Measurements from ENCODE around the gene CRKL.

CRKL gene

GRCh38 chr22:20980523-20980922 is 63.3 kb downstream of the CRKL start:
- H4K8ac ChIP-seq (ENCODE audit: low read depth, low read length) = no peak overlapping the region
- H3K4ac ChIP-seq (ENCODE audit: low read depth, low read length) = no peak overlapping the region
- H2AK5ac ChIP-seq (ENCODE audit: low read length) = no peak overlapping the region
- WGBS (ENCODE audit: extremely low coverage, insufficient coverage, low lambda C conversion rate) = no CpG with 5 or more reads among the region's 4 CpGs
- no peak overlapping the region for H3K4me3 ChIP-seq (ENCODE audit: low read length)
- H2BK120ac ChIP-seq (ENCODE audit: low read depth, low read length) = no peak overlapping the region
- no peak overlapping the region for H2BK15ac ChIP-seq (replicated peaks; ENCODE audit: low read depth)
- H3K23ac ChIP-seq (ENCODE audit: low read length) = no peak overlapping the region
- H3K18ac ChIP-seq (ENCODE audit: low read length) = no peak overlapping the region
- H3K79me1 ChIP-seq (ENCODE audit: low read length) = peaks cover 4% of the 10 kb centered on the region
- H3K4me1 ChIP-seq (ENCODE audit: control insufficient read depth, low read depth, low read length) = peaks cover 9% of the 10 kb centered on the region
- H3K79me2 ChIP-seq (ENCODE audit: control insufficient read depth, insufficient read depth, low read length) = no peaks in the 10 kb centered on the region
- no peak overlapping the region for H4K5ac ChIP-seq (ENCODE audit: low read length)
- H2BK5ac ChIP-seq (ENCODE audit: low read length) = no peak overlapping the region
- H3K27ac ChIP-seq (ENCODE audit: low read depth, low read length) = no peak overlapping the region
- no peak overlapping the region for H3K9ac ChIP-seq (ENCODE audit: low read length)
- no peak overlapping the region for H3K4me2 ChIP-seq (ENCODE audit: low read length)
- H3K27me3 ChIP-seq (ENCODE audit: insufficient read depth, low read length, poor library complexity) = no peaks in the 10 kb centered on the region
- H3K56ac ChIP-seq (ENCODE audit: low read length) = no peak overlapping the region
- DNase-seq = no peak
- no peaks in the 10 kb centered on the region for H3K36me3 ChIP-seq (ENCODE audit: control insufficient read depth, insufficient read depth, low read length)

- Histone ChIP-seq H2BK120ac (ENCODE audit: low read depth, low read length) (no peak overlapping the region), H3K27me3 (ENCODE audit: insufficient read depth, low read length, poor library complexity) (no peaks in the 10 kb centered on the region), H3K4me1 (ENCODE audit: control insufficient read depth, low read depth, low read length) (peaks cover 9% of the 10 kb centered on the region), H3K18ac (ENCODE audit: low read length) (no peak overlapping the region), H4K5ac (ENCODE audit: low read length) (no peak overlapping the region), H3K79me2 (ENCODE audit: control insufficient read depth, insufficient read depth, low read length) (no peaks in the 10 kb centered on the region), H4K8ac (ENCODE audit: low read depth, low read length) (no peak overlapping the region), H3K9ac (ENCODE audit: low read length) (peak overlapping the region; percentile 98), H3K4me2 (ENCODE audit: low read length) (peak overlapping the region; percentile 81), H3K4ac (ENCODE audit: low read depth, low read length) (no peak overlapping the region), H2AK5ac (ENCODE audit: low read length) (peak overlapping the region; percentile 91), H3K23ac (ENCODE audit: low read length) (peak overlapping the region; percentile 76), H3K56ac (ENCODE audit: low read length) (peak overlapping the region; percentile 99), H3K4me3 (ENCODE audit: low read length) (peak overlapping the region; percentile 53), H3K27ac (ENCODE audit: low read depth, low read length) (no peak overlapping the region), H3K79me1 (ENCODE audit: low read length) (peaks cover 4% of the 10 kb centered on the region), H2BK15ac (replicated peaks; ENCODE audit: low read depth) (no peak overlapping the region), H3K36me3 (ENCODE audit: control insufficient read depth, insufficient read depth, low read length) (no peaks in the 10 kb centered on the region), H2BK5ac (ENCODE audit: low read length) (peak overlapping the region; percentile 54)
- DNase-seq = no peak
- WGBS (ENCODE audit: extremely low coverage, insufficient coverage, low lambda C conversion rate) = no CpG with 5 or more reads among the region's 10 CpGs
These were observed 63.9 kb downstream of the CRKL start for GRCh38 chr22:20980938-20981722.

- Histone ChIP-seq H3K4me1 (ENCODE audit: control insufficient read depth, low read depth, low read length) (peaks cover 9% of the 10 kb centered on the region), H2BK5ac (ENCODE audit: low read length) (peak within 1 kb of the TSS; percentile 97), H3K56ac (ENCODE audit: low read length) (peak within 1 kb of the TSS; percentile 99), H2BK15ac (replicated peaks; ENCODE audit: low read depth) (no peak within 1 kb of the TSS), H3K27ac (ENCODE audit: low read depth, low read length) (peak within 1 kb of the TSS; percentile 86), H3K18ac (ENCODE audit: low read length) (peak within 1 kb of the TSS; percentile 75), H2AK5ac (ENCODE audit: low read length) (peak within 1 kb of the TSS; percentile 91), H3K36me3 (ENCODE audit: control insufficient read depth, insufficient read depth, low read length) (no peaks in the 10 kb centered on the region), H3K4ac (ENCODE audit: low read depth, low read length) (peak within 1 kb of the TSS; percentile 38), H3K4me3 (ENCODE audit: low read length) (peak within 1 kb of the TSS; percentile 93), H3K79me2 (ENCODE audit: control insufficient read depth, insufficient read depth, low read length) (no peaks in the 10 kb centered on the region), H4K5ac (ENCODE audit: low read length) (no peak within 1 kb of the TSS), H3K9ac (ENCODE audit: low read length) (peak within 1 kb of the TSS; percentile 98), H3K4me2 (ENCODE audit: low read length) (peak within 1 kb of the TSS; percentile 90), H2BK120ac (ENCODE audit: low read depth, low read length) (no peak within 1 kb of the TSS), H3K23ac (ENCODE audit: low read length) (peak within 1 kb of the TSS; percentile 92), H3K27me3 (ENCODE audit: insufficient read depth, low read length, poor library complexity) (no peaks in the 10 kb centered on the region), H3K79me1 (ENCODE audit: low read length) (peaks cover 4% of the 10 kb centered on the region), H4K8ac (ENCODE audit: low read depth, low read length) (no peak within 1 kb of the TSS)
- peak; percentile 90 for DNase-seq
- no CpG with 5 or more reads among the region's 87 CpGs for WGBS (ENCODE audit: extremely low coverage, insufficient coverage, low lambda C conversion rate)
These were observed 64.8 kb downstream of the CRKL start, which contains the start of gene LZTR1 for GRCh38 chr22:20981787-20982562. TSS of gene LZTR1 (plus strand) at chr22:20982297. CDS start at chr22:20982372, 75 bp downstream.

GRCh38 chr22:20982563-20982882 is 65.3 kb downstream of the CRKL start:
- H3K36me3 ChIP-seq (ENCODE audit: control insufficient read depth, insufficient read depth, low read length) = no peaks in the 10 kb centered on the region
- H4K5ac ChIP-seq (ENCODE audit: low read length) = no peak overlapping the region
- no peak for DNase-seq
- peak overlapping the region; percentile 98 for H3K9ac ChIP-seq (ENCODE audit: low read length)
- peak overlapping the region; percentile 92 for H3K23ac ChIP-seq (ENCODE audit: low read length)
- peaks cover 9% of the 10 kb centered on the region for H3K4me1 ChIP-seq (ENCODE audit: control insufficient read depth, low read depth, low read length)
- no peak overlapping the region for H3K27ac ChIP-seq (ENCODE audit: low read depth, low read length)
- H3K79me2 ChIP-seq (ENCODE audit: control insufficient read depth, insufficient read depth, low read length) = no peaks in the 10 kb centered on the region
- peak overlapping the region; percentile 22 for H2AK5ac ChIP-seq (ENCODE audit: low read length)
- peak overlapping the region; percentile 99 for H3K56ac ChIP-seq (ENCODE audit: low read length)
- no peak overlapping the region for H3K18ac ChIP-seq (ENCODE audit: low read length)
- no peak overlapping the region for H2BK5ac ChIP-seq (ENCODE audit: low read length)
- peak overlapping the region; percentile 88 for H3K4me2 ChIP-seq (ENCODE audit: low read length)
- H3K4ac ChIP-seq (ENCODE audit: low read depth, low read length) = peak overlapping the region; percentile 38
- WGBS (ENCODE audit: extremely low coverage, insufficient coverage, low lambda C conversion rate) = no CpG with 5 or more reads among the region's 12 CpGs
- H3K4me3 ChIP-seq (ENCODE audit: low read length) = peak overlapping the region; percentile 93
- no peak overlapping the region for H4K8ac ChIP-seq (ENCODE audit: low read depth, low read length)
- H2BK15ac ChIP-seq (replicated peaks; ENCODE audit: low read depth) = no peak overlapping the region
- peaks cover 4% of the 10 kb centered on the region for H3K79me1 ChIP-seq (ENCODE audit: low read length)
- no peaks in the 10 kb centered on the region for H3K27me3 ChIP-seq (ENCODE audit: insufficient read depth, low read length, poor library complexity)
- H2BK120ac ChIP-seq (ENCODE audit: low read depth, low read length) = no peak overlapping the region

- Histone ChIP-seq H3K9ac (ENCODE audit: low read length) (peak overlapping the region; percentile 98), H2BK5ac (ENCODE audit: low read length) (no peak overlapping the region), H3K4me3 (ENCODE audit: low read length) (no peak overlapping the region), H3K18ac (ENCODE audit: low read length) (no peak overlapping the region), H3K4me1 (ENCODE audit: control insufficient read depth, low read depth, low read length) (peaks cover 9% of the 10 kb centered on the region), H4K5ac (ENCODE audit: low read length) (no peak overlapping the region), H2AK5ac (ENCODE audit: low read length) (no peak overlapping the region), H3K4ac (ENCODE audit: low read depth, low read length) (no peak overlapping the region), H3K27ac (ENCODE audit: low read depth, low read length) (no peak overlapping the region), H3K36me3 (ENCODE audit: control insufficient read depth, insufficient read depth, low read length) (no peaks in the 10 kb centered on the region), H3K27me3 (ENCODE audit: insufficient read depth, low read length, poor library complexity) (no peaks in the 10 kb centered on the region), H3K56ac (ENCODE audit: low read length) (peak overlapping the region; percentile 99), H3K23ac (ENCODE audit: low read length) (no peak overlapping the region), H2BK120ac (ENCODE audit: low read depth, low read length) (no peak overlapping the region), H4K8ac (ENCODE audit: low read depth, low read length) (no peak overlapping the region), H3K79me2 (ENCODE audit: control insufficient read depth, insufficient read depth, low read length) (no peaks in the 10 kb centered on the region), H2BK15ac (replicated peaks; ENCODE audit: low read depth) (no peak overlapping the region), H3K79me1 (ENCODE audit: low read length) (peaks cover 4% of the 10 kb centered on the region), H3K4me2 (ENCODE audit: low read length) (peak overlapping the region; percentile 88)
- DNase-seq = no peak
- no CpG with 5 or more reads among the region's 5 CpGs for WGBS (ENCODE audit: extremely low coverage, insufficient coverage, low lambda C conversion rate)
These were observed 66.0 kb downstream of the CRKL start for GRCh38 chr22:20983081-20983771.

Data from mesendoderm (in vitro differentiated cells).